GM23338 (cell line): ENCODE measurements around the gene ADAP1. TPM values are rescaled to one million over a fixed set of nuclear protein-coding genes. Genes with fewer than 3 reads are reported as not detected.

ENCODE experiments used
- ATAC-seq: fragments of 200-7000 bp; cut with Tn5 transposase; 3 replicates; pipeline ENCODE4 v1.9.1; 2020
- DNase-seq: peaks from one replicate; pipeline ENCODE4 v3.0.0-alpha.2; 2015; ENCODE audit warnings: low spot score
- H2AFZ ChIP-seq: fragments of 200-600 bp; sonication (generic); 2 replicates; pipeline ENCODE4 v1.8.0; 2016; ENCODE audit warnings: antibody characterized with exemption, mild to moderate bottlenecking, moderate library complexity
- H3F3A ChIP-seq: fragments of 200-600 bp; sonication (generic); replicated peaks from 2 replicates; pipeline ENCODE4 v1.8.0; 2017; ENCODE audit warnings: antibody characterized with exemption, mixed run types, low read depth
- H3K27ac ChIP-seq: fragments of 200-600 bp; sonication (generic); 2 replicates; pipeline ENCODE4 v1.6.1; 2016; ENCODE audit warnings: low read depth
- H3K27me3 ChIP-seq: fragments of 200-600 bp; sonication (generic); 2 replicates; pipeline ENCODE4 v1.8.0; 2016; ENCODE audit warnings: mild to moderate bottlenecking, mixed run types, moderate library complexity; ENCODE audit not compliant: insufficient read depth
- H3K36me3 ChIP-seq: fragments of 200-600 bp; sonication (generic); 2 replicates; pipeline ENCODE4 v1.8.0; 2016; ENCODE audit warnings: mild to moderate bottlenecking; ENCODE audit not compliant: insufficient read depth
- H3K4me1 ChIP-seq: fragments of 200-600 bp; sonication (generic); 2 replicates; pipeline ENCODE4 v1.8.0; 2016; ENCODE audit warnings: mild to moderate bottlenecking, moderate library complexity; ENCODE audit not compliant: insufficient read depth
- H3K4me2 ChIP-seq: fragments of 200-600 bp; sonication (generic); 2 replicates; pipeline ENCODE4 v1.7.1; 2017; ENCODE audit warnings: mixed run types
- H3K4me3 ChIP-seq: fragments of 200-600 bp; sonication (generic); 2 replicates; pipeline ENCODE4 v1.6.1; 2016; ENCODE audit warnings: mixed run types
- H3K79me2 ChIP-seq: fragments of 200-600 bp; sonication (generic); replicated peaks from 2 replicates; pipeline ENCODE4 v1.8.0; 2017; ENCODE audit warnings: mild to moderate bottlenecking; ENCODE audit not compliant: insufficient read depth
- H3K9me2 ChIP-seq: fragments of 200-600 bp; sonication (generic); 2 replicates; pipeline ENCODE4 v1.8.0; 2017; ENCODE audit not compliant: insufficient read depth
- H4K20me1 ChIP-seq: fragments of 200-600 bp; sonication (generic); replicated peaks from 2 replicates; pipeline ENCODE4 v1.8.0; 2017; ENCODE audit warnings: mild to moderate bottlenecking; ENCODE audit not compliant: insufficient read depth
- H3K27ac Mint-ChIP-seq: 2 replicates; pipeline ENCODE4 v1.8.0; 2020; ENCODE audit warnings: inconsistent platforms, mild to moderate bottlenecking, moderate library complexity, mixed read lengths
- H3K27me3 Mint-ChIP-seq: 3 replicates; pipeline ENCODE4 v1.8.0; 2022; ENCODE audit warnings: low read depth, mild to moderate bottlenecking, moderate library complexity, mixed read lengths, inconsistent platforms; ENCODE audit not compliant: insufficient read depth, poor library complexity
- H3K36me3 Mint-ChIP-seq: 3 replicates; pipeline ENCODE4 v1.8.0; 2021; ENCODE audit warnings: low read depth, mild to moderate bottlenecking, inconsistent platforms, moderate library complexity, mixed read lengths
- H3K4me1 Mint-ChIP-seq: 3 replicates; pipeline ENCODE4 v1.8.0; 2020; ENCODE audit warnings: mild to moderate bottlenecking, inconsistent platforms, mixed read lengths
- H3K4me3 Mint-ChIP-seq: 3 replicates; pipeline ENCODE4 v1.8.0; 2021; ENCODE audit warnings: moderate library complexity, mild to moderate bottlenecking, inconsistent platforms, mixed read lengths
- H3K9me3 Mint-ChIP-seq: 3 replicates; pipeline ENCODE4 v1.8.0; 2020; ENCODE audit warnings: moderate library complexity, mild to moderate bottlenecking, inconsistent platforms, mixed read lengths
- CTCF ChIP-seq, 2 experiments: fragments of 200-600 bp in 1 of 2; sonication (generic) in 1 of 2; conservative IDR thresholded peaks; 2 replicates each; pipeline versions ENCODE4 v1.5.1 to v1.6.1; 2016 to 2017; ENCODE audit warnings: antibody characterized with exemption in 2 of 2, low read depth in 2 of 2, mild to moderate bottlenecking in 2 of 2, moderate library complexity in 1 of 2
- EZH2 ChIP-seq: fragments of 200-600 bp; sonication (generic); IDR thresholded peaks from one replicate; pipeline ENCODE4 v1.8.0; 2017; ENCODE audit warnings: antibody characterized with exemption, mild to moderate bottlenecking, low read depth; ENCODE audit not compliant: unreplicated experiment
- JUNB ChIP-seq: IDR thresholded peaks from one replicate; pipeline ENCODE4 v1.6.1; 2016; ENCODE audit warnings: antibody characterized with exemption; ENCODE audit not compliant: unreplicated experiment
- POLR2AphosphoS5 ChIP-seq: IDR thresholded peaks from 2 replicates; pipeline ENCODE4 v1.6.1; 2016; ENCODE audit warnings: antibody characterized with exemption, low read depth
- ZNF331 ChIP-seq: fragments of 250-450 bp; sonication (Bioruptor Pico); IDR thresholded peaks from 2 replicates; pipeline ENCODE4 v1.5.0; 2020; ENCODE audit warnings: low read depth, mild to moderate bottlenecking, moderate library complexity
- ZNF462 ChIP-seq: fragments of 250-450 bp; sonication (Bioruptor Pico); IDR thresholded peaks from 2 replicates; pipeline ENCODE4 v1.5.0; 2020; ENCODE audit warnings: mild to moderate bottlenecking, moderate library complexity
- polyA plus RNA-seq: library from polyadenylated mRNA; unstranded; fragments of >200 nt; fragmentation: Nextera tagmentation; extraction: Ambion mirVana; gene quantifications from 2 replicates; pipeline ENCODE4 v1.2.1, GENCODE V29; 2016
- total RNA-seq: library from RNA; depleted of rRNA; stranded (reverse); fragments of >200 nt; shearing (Covaris generic); gene quantifications from 2 replicates; pipeline ENCODE4 v1.2.3, GENCODE V29; 2014

ADAP1 gene
- total and polyA plus RNA-seq, 2 experiments from 2014 or later, result 2.2 to 9.6 TPM

DNA sequence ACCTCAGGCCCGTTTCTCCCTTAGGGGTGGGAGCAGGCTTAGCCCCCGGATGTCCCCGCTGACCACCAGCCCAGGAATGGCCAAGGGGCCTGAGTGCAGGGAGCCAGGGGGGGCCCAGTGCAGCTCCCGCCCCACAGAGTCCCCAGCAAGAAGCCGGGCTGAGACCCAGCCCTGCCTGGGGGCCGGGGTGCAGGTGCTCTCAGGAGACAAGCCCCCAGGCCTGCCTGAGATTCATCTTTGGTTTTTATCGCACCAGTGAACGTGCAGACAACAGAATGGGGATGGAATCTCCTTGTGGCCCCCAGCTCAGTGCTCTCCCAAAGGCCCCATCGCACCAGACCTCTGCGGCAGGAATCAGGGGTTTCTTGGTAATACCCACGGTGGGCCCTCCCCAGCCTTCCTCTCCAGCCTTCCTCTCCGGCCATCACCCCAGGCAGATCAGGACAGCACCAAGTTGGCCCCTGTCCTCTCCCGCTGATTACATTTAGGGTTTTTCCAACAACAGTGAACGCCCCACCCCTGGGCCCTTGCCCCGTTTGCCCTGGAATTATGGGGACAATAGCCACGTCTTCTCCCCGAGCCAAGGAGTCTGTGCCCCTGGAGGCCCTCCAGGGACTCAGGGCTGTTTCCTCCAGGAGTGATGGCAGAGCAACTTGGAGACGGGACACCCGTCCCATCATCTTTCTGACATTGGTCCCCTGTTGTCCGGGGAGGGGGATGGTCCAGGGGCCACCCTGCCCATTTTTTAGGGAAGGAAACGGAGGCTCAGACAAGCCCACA is 22.4 kb downstream of the ADAP1 start:
- no peak overlapping the region for H3K4me3 ChIP-seq
- no peak for DNase-seq
- ATAC-seq, result no peak
- Mint-ChIP-seq H3K27me3 (peaks cover 4% of the 10 kb centered on the region), H3K4me1 (no peaks in the 10 kb centered on the region), H3K4me3 (no peak overlapping the region), H3K27ac (no peak overlapping the region), H3K9me3 (no peaks in the 10 kb centered on the region), H3K36me3 (no peaks in the 10 kb centered on the region)
- H3K27me3 ChIP-seq, result no peaks in the 10 kb centered on the region
- no peaks in the 10 kb centered on the region for H3K36me3 ChIP-seq
- H3K9me2 ChIP-seq, result no peaks in the 10 kb centered on the region
- H3F3A ChIP-seq, result no peaks in the 10 kb centered on the region
- TF ChIP-seq JUNB (no peak), ZNF331 (CRISPR knock-in tag) (no peak), CTCF (conservative IDR thresholded peaks at IDR 0.05; ENCODE audit: low read depth in 2 of 2) (no peak), ZNF462 (CRISPR knock-in tag) (no peak), POLR2AphosphoS5 (no peak), EZH2 (no peak)
- no peaks in the 10 kb centered on the region for H3K4me1 ChIP-seq
- H2AFZ ChIP-seq, result no peak overlapping the region
- no peaks in the 10 kb centered on the region for H4K20me1 ChIP-seq
- no peaks in the 10 kb centered on the region for H3K79me2 ChIP-seq
- H3K4me2 ChIP-seq, result no peak overlapping the region
- no peak overlapping the region for H3K27ac ChIP-seq
